Skin of body (tissue), 2 donors: Measurements from ENCODE around the gene RPSA. TPM values are rescaled to one million over a fixed set of nuclear protein-coding genes. Genes with fewer than 3 reads are reported as not detected.
"Not testable (repeated sequence)": the region's sequence is repeated elsewhere in the genome, so short reads cannot be mapped to it uniquely, and the experiment has no call there.

Source experiments
- DNase-seq: peaks from one replicate; lab custom pipeline; 2025; lab: John Stamatoyannopoulos, UW
- total RNA-seq: library from RNA; depleted of rRNA; stranded (reverse); fragments of >200 nt; gene quantifications from one replicate; pipeline ENCODE4 v1.2.3, GENCODE V29; 2014

RPSA gene
- total RNA-seq, 1 donor from 2014 or later: 895 TPM

GRCh38 chr3:39419742-39420315 is 13.3 kb downstream of the RPSA start:
- no peak for DNase-seq

GRCh38 chr3:39420543-39420942 is 14.0 kb downstream of the RPSA start:
- DNase-seq: no peak

- DNase-seq: no peak
Measured at GRCh38 chr3:39423436-39423970, 17.0 kb downstream of the RPSA start.

- DNase-seq: no peak
Measured at GRCh38 chr3:39426312-39426711, 19.8 kb downstream of the RPSA start.

- no peak for DNase-seq
Measured at GRCh38 chr3:39427506-39427905, 21.0 kb downstream of the RPSA start.

GRCh38 chr3:39428745-39429201 is 22.3 kb downstream of the RPSA start:
- no peak for DNase-seq

- DNase-seq: no peak
Measured at GRCh38 chr3:39429466-39429865, 22.9 kb downstream of the RPSA start.

- DNase-seq: no peak
Measured at GRCh38 chr3:39432342-39432741, 25.8 kb downstream of the RPSA start.

GRCh38 chr3:39433642-39434041 is 27.1 kb downstream of the RPSA start:
- DNase-seq: no peak

- DNase-seq: no peak
Measured at GRCh38 chr3:39434574-39434973, 28.1 kb downstream of the RPSA start.

- DNase-seq: no peak
Measured at GRCh38 chr3:39435006-39435748, 28.7 kb downstream of the RPSA start.

GRCh38 chr3:39438880-39439279 is 32.4 kb downstream of the RPSA start:
- DNase-seq: no peak

GRCh38 chr3:39440316-39440715 is 33.8 kb downstream of the RPSA start:
- no peak for DNase-seq

- no peak for DNase-seq
Measured at GRCh38 chr3:39443530-39443929, 37.0 kb downstream of the RPSA start.

GRCh38 chr3:39445927-39446326 is 39.4 kb downstream of the RPSA start:
- DNase-seq: no peak

GRCh38 chr3:39446444-39446843 is 39.9 kb downstream of the RPSA start:
- DNase-seq: no peak

GRCh38 chr3:39447637-39448483 is 41.3 kb downstream of the RPSA start:
- DNase-seq: peak; percentile 54

- no peak for DNase-seq
Measured at GRCh38 chr3:39448506-39449233, 42.1 kb downstream of the RPSA start.

- DNase-seq: no peak
Measured at GRCh38 chr3:39449796-39450195, 43.3 kb downstream of the RPSA start.

- DNase-seq: no peak
Measured at GRCh38 chr3:39453134-39453533, 46.6 kb downstream of the RPSA start.

GRCh38 chr3:39453872-39454271 is 47.4 kb downstream of the RPSA start:
- DNase-seq: not testable (repeated sequence)
